ENCODE results near the gene LIMA1.
"Not testable (repeated sequence)": the region's sequence is repeated elsewhere in the genome, so short reads cannot be mapped to it uniquely, and the experiment has no call there.

LIMA1 gene

DNA sequence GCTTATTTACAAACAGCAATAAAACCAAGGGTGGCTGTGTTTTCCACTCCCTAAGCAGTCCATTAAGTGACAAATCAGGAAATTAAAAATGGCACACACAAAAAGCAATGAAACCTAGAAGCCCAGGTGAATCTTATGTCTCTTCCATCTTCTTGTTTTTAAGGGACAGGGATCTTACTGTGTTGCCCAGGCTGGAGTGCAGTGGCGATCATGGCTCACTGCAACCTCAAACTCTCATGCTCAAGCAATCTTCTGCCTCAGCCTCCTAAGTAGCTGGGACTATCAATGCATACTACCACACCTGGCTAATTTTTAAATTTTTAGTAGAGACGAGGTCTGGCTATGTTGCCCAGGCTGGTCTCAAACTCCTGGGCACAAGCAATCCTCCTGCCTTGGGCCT is 63.8 kb downstream of the LIMA1 start:
- no peak for DNase-seq (ENCODE audit: low read depth)
- TF ChIP-seq MYC (IDR thresholded peaks at IDR 0.05; ENCODE audit: low read depth, low read length) (no peak), CTCF (IDR thresholded peaks at IDR 0.05; ENCODE audit: low read depth, low read length) (no peak), MAX (IDR thresholded peaks at IDR 0.05; ENCODE audit: low read depth, low read length) (no peak), POLR2A (IDR thresholded peaks at IDR 0.05; ENCODE audit: extremely low read depth, insufficient read length) (no peak)
- no peak overlapping the region for H3K4me3 ChIP-seq (ENCODE audit: low read depth, low read length)

DNA sequence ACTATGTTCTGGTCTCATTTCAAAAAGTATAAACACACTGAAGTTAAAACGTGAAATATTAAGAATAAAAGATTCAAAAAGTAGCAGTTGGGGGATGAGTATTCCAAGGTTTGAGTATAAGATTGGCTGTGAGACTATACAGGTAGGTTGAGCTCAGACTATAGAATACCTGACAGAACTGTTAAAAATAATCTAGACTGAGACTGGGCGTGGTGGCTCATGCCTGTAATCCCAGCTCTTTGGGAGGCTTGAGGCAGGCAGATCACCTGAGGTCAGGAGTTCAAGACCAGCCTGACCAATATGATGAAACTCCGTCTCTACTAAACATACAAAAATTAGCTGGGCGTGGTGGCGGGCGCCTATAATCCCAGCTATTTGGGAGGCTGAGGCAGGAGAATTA is 64.3 kb downstream of the LIMA1 start:
- H3K4me3 ChIP-seq (ENCODE audit: low read depth, low read length); DNase-seq (ENCODE audit: low read depth): not testable (repeated sequence)

GRCh38 chr12:50218386-50218785 is 64.9 kb downstream of the LIMA1 start:
- H3K4me3 ChIP-seq (ENCODE audit: low read depth, low read length), result no peak overlapping the region
- DNase-seq (ENCODE audit: low read depth), result no peak
- TF ChIP-seq MYC (IDR thresholded peaks at IDR 0.05; ENCODE audit: low read depth, low read length) (no peak), POLR2A (IDR thresholded peaks at IDR 0.05; ENCODE audit: extremely low read depth, insufficient read length) (no peak), CTCF (IDR thresholded peaks at IDR 0.05; ENCODE audit: low read depth, low read length) (no peak), MAX (IDR thresholded peaks at IDR 0.05; ENCODE audit: low read depth, low read length) (no peak)

DNA sequence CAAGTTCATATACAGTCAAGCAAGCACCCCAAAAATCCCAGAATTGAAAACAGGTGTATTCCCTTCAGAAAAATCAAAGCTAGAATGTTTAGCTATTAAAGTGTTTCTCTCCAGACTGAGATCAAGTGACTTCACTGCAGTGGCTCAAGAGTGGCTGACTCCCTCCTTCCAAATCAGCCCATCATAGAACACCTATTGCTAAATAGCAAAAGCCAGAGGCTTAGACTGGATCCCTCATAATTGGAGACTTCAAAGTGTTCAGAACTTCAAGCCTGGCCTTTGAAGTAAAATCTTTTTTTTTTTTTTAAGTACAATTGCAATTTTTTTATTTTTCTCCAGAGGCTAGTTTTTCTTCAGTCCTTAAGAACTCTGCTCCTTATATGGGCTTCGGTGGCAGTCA is 66.1 kb downstream of the LIMA1 start:
- DNase-seq (ENCODE audit: low read depth), result no peak
- H3K4me3 ChIP-seq (ENCODE audit: low read depth, low read length), result no peak overlapping the region
- TF ChIP-seq MYC (IDR thresholded peaks at IDR 0.05; ENCODE audit: low read depth, low read length) (no peak), MAX (IDR thresholded peaks at IDR 0.05; ENCODE audit: low read depth, low read length) (no peak), CTCF (IDR thresholded peaks at IDR 0.05; ENCODE audit: low read depth, low read length) (no peak), POLR2A (IDR thresholded peaks at IDR 0.05; ENCODE audit: extremely low read depth, insufficient read length) (no peak)

DNA sequence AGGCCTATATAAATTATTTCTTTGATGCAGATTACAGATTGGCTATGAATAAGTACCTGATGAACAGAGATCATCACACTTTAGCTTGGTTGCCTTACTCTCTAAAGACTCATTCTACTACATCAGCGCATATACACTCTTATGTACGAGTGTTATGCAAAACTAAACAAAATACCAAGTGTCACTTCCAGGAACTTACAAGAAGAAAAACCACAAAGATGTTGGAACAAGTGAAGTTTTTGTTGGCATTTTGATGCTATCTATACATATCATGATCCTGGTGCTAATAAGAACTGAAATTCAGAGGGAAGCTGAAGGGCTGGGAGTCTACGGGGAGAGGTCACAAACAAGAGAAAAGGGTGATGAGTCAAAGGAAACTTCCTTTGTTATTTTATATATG is 68.3 kb downstream of the LIMA1 start:
- TF ChIP-seq CTCF (IDR thresholded peaks at IDR 0.05; ENCODE audit: low read depth, low read length) (no peak), MYC (IDR thresholded peaks at IDR 0.05; ENCODE audit: low read depth, low read length) (no peak), MAX (IDR thresholded peaks at IDR 0.05; ENCODE audit: low read depth, low read length) (no peak)
- DNase-seq (ENCODE audit: low read depth), result no peak

DNA sequence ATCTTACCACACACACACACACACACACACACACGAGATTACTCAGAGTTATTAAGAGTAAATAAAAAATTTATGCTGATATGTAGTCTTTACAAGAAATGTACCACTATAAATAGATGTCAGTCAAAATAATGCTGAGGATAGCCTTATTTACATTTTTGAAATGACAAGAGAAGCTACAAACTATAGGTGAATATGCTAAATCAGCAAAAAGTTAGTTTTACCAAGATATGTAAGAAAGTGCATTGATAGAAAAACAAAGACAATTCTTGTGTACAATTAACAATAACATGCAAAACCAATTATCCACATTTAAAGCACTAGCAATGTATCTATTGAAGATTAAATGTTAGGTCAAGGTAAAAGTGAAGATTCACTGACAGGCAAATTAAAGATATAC is 69.3 kb downstream of the LIMA1 start:
- no peak for DNase-seq (ENCODE audit: low read depth)
- TF ChIP-seq POLR2A (IDR thresholded peaks at IDR 0.05; ENCODE audit: extremely low read depth, insufficient read length) (no peak), MAX (IDR thresholded peaks at IDR 0.05; ENCODE audit: low read depth, low read length) (no peak), MYC (IDR thresholded peaks at IDR 0.05; ENCODE audit: low read depth, low read length) (no peak), CTCF (IDR thresholded peaks at IDR 0.05; ENCODE audit: low read depth, low read length) (no peak)
- no peak overlapping the region for H3K4me3 ChIP-seq (ENCODE audit: low read depth, low read length)

More for the DNA sequence above, 68.3 kb downstream of the LIMA1 start:
- H3K4me3 ChIP-seq (ENCODE audit: low read depth, low read length), result no peak overlapping the region

All from NB4 (cell line).